CD4-positive, alpha-beta T cell treated with Interferon gamma for 1 hour (primary cell): ENCODE measurements around the gene URAD.

Experiments used
- DNase-seq: peaks from one replicate; pipeline ENCODE4 v3.0.0-alpha.2; 2020

The URAD gene

DNA sequence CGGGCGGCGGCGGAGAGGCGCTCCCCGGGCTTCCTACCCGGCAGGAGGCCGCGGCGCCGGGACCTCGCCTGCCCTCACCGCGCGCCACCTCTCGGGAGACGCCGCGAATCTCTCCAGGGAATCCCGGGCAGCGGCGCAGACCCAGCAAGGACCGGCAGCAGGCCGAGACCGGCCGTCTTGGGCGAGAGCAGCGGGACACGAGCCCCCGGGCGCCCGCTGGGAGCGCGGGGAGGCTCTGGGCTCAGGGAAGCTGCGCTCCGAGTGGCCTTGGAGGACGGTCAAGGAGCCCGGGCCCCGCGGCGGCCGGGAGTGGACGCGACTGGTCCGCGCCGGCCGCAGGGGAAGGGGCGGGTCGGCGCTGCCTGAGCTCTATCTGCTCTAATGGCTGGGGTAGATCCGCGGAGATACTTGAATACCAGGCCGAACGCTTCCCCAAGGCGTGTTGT lies 34.1 kb downstream of the URAD start:
- DNase-seq: no peak

DNA sequence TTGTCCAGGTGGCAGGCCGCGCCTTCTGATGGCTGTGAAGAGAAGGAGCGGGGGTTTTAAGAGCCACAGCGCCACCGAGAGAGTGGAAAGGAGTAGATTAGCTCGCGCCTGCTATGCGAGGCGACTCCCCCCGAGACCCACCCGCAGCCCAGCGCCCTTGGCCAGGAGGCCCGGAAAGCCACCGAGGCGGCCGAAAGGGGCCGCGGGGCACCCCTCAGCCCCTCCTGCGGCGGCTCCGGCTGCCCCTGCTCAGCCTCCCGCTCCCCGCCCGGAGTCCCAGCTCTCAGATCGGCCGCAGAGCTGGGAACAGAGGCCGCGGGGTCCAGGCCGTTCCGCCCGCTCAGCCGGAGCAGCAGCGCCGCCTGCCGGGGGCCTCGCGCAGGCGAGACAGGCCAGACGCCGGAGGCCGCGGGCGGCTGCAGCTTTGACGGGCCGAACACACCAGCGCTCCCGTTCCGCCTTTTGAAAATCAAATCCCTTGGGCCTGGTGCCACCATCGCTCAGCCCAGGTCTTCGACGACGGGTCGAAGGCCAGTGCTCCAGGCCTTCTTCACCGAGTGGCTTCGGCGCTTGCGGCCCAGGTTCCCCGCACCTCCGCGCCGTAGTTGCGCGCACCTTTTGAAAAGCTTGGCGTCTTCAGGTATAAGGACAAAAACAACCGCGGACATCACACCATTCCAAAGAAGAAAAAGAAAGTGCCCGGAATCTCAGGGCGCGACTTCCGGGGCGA lies 34.7 kb downstream of the URAD start:
- DNase-seq: peak; percentile 50

DNA sequence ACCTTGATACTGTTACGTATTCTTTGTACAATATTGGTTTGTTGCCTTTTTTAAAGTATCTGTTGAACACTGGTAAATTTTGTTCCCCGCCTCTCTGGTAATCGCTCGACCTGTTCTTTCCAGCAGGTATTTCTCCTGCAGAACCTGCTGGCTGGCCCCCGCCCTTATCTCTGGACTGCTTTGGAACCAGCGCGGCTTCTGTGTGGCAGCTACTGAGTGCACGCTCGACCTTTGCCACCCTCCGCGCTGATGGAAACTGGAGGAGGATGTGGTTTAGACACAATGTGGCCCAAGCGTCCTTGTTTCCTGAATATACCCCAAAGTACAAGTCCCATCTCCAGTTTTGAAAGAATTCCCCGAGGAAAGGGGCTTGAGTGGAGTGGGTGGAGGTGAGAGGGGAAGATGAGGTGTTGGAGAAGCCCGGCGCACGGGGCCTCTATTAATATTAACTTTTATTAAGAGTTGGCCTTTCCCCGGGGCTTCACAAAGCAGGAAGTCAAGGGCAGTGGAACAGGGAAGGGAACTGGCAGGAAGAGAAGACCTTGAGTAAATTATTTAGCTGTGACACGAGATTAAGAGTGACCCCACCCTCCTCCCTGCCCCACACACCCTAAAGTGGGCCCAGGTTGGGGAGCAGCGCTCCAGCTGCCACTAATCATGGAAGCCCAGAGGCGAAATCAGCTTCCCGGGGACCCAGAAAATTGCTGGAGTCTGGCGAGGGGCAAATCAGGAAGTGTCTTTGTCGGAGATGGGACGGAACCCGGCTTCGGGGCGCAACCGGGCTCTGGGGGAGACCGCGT lies 35.4 kb downstream of the URAD start:
- DNase-seq: no peak

DNA sequence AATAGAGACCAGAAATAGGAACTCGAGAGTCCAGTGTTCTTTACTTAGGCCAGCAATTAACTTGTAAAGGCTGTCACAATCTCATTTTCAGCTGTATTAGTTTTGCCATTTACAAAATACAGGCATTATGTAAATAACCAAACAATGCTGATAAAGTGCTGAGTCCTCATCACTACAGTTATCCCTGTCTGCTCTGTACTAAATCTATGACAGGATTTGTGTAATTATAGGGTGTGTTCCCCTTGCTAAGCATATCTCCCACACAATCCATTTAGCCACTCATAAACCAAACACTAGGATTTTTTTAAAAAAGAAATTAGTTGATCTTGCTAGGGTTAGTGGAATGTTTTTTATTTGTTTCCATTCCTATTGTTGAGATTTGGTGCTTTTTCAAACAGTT lies 45.5 kb downstream of the URAD start:
- DNase-seq: no peak

DNA sequence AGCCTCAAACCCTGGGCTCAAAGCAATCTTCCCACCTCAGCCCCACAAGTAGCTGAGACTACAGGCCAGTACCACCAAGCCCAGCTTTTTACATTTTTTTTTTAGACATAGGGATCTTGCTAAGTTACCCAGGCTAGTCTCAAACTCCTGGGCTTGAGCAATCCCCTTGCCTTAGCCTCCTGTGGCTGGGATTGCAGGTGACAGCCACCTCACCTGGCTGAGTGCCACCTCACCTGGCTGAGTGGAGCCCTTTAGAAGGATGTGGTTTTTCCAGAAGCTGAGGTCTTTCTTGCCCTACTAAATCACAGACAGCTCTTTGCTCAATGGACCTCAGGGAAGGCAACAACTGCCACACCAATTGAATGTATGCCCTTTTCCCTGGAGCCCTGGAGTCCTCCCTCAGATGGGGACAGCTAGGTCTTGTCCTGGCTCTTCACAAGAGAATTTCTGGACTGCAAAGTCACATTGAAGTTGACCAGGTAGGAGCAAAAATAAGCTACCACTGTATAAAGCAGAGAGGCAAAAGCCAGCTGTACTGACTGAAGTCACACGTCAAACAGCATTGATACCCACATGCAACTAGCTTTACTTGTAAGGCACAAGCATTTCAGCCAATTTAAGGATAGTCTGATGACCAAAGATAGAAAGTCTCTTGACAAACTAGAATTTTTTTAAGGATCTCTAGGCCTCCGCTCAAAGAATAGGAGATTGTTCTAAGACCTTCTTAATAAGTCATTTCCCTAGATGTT lies 54.7 kb downstream of the URAD start:
- no peak for DNase-seq

DNA sequence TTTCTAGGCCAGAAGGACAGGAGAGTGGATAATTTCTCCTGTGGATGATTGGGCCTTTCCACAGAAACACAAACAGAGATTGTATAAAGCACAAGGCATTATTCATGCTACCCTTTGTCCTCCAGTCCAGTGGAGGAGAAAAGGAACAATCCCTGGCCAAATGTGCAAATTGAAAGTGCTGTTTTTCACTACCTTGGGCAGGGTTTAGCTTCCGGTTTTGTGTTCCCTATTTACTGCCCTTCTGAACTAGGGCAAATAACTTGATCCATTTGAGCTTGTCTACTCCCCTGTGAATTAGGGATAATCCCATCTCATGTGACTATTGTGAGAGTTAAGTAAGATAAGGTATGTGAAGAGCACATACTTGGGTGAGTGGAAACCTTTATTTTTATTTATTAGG lies 55.4 kb downstream of the URAD start:
- no peak for DNase-seq

DNA sequence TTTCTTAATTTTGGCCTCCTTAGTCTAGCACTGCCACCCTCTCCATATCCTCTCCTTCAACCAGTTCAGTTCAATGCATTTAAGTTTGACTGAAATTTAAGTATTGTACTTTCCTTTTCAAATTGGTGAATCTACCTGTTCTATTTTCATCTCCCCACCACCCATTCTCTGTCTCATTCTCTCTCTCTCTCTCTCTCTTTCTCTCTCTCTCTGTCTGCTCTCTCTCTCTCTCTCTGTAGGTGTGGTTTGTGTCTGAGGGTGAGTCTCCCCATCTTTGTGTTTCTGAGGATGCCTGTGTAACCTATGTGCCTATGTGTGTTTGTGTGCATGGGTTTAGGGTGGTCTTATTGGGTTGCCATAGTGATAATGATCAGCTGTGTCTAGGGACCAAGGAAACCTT lies 58.6 kb downstream of the URAD start:
- DNase-seq: no peak

DNA sequence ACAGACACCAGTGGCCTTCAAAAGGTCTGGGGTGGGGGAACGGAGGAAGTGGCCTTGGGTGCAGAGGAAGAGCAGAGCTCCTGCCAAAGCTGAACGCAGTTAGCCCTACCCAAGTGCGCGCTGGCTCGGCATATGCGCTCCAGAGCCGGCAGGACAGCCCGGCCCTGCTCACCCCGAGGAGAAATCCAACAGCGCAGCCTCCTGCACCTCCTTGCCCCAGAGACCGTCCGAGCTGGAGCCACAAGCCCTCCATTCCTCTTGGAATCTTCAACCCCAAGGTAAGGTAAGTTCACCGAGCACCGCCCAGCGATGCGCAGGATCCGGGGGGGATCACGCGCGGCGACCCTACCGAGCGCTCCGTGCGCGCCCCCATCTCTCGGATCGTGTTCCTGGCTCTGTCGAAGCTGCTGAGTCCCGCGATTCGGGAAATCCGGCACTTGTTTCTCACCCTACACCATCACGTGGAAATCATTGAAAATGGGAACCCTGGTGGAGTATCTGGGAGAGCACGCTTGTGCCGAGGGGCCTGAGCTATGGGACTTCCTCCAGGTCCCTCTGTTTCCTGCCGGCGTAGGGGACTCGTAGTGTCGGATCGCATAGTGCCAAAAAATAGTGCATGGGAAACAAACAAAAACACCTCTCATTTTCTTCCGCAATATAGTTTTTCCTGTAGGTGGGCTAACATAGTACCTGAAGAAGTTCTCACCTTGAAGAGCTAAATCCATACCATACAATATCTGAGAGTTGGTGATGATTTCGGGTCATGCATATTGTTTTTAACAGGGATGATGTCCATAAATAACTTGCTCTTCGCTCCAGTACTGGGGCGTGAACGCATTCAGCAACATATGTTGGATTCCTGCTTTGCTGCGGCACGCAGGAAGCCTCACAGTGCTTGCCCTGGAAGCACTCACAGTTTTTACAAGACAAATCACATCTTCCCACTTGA lies 59.4 kb downstream of the URAD start:
- DNase-seq: no peak

DNA sequence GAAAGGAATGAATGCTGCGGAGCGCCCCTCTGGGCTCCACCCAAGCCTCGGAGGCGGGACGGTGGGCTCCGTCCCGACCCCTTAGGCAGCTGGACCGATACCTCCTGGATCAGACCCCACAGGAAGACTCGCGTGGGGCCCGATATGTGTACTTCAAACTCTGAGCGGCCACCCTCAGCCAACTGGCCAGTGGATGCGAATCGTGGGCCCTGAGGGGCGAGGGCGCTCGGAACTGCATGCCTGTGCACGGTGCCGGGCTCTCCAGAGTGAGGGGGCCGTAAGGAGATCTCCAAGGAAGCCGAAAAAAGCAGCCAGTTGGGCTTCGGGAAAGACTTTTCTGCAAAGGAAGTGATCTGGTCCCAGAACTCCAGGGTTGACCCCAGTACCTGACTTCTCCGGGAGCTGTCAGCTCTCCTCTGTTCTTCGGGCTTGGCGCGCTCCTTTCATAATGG lies 60.1 kb downstream of the URAD start:
- DNase-seq: no peak
